SK-N-SH treated with all-trans-retinoic acid at 6 μM for 48 hours (cell line): ENCODE measurements around the gene FAM174B.

ENCODE experiments used
- ATAC-seq: fragments of 200-7000 bp; cut with Tn5 transposase; 3 replicates; pipeline ENCODE4 v1.9.1; 2020; ENCODE audit warnings: mild to moderate bottlenecking, moderate library complexity
- ARNTL ChIP-seq: fragments of 450-650 bp; formaldehyde crosslinking; IDR thresholded peaks from 2 replicates; pipeline ENCODE4 v1.5.0; 2020; ENCODE audit warnings: low read depth, mild to moderate bottlenecking, moderate library complexity, borderline replicate concordance
- BACH2 ChIP-seq: fragments of 250-450 bp; sonication (Bioruptor Pico); IDR thresholded peaks from 2 replicates; pipeline ENCODE4 v1.9.0; 2021; ENCODE audit warnings: mild to moderate bottlenecking, borderline replicate concordance
- ESRRG ChIP-seq: fragments of 250-450 bp; sonication (Bioruptor Pico); IDR thresholded peaks from 2 replicates; pipeline ENCODE4 v1.6.1; 2021; ENCODE audit warnings: mild to moderate bottlenecking
- GLIS3 ChIP-seq: fragments of 250-450 bp; sonication (Bioruptor Pico); IDR thresholded peaks from 2 replicates; pipeline ENCODE4 v1.5.0; 2020; ENCODE audit warnings: mild to moderate bottlenecking, moderate library complexity
- ISL1 ChIP-seq: fragments of 250-450 bp; sonication (Bioruptor Pico); IDR thresholded peaks from 2 replicates; pipeline ENCODE4 v2.1.2; 2022; ENCODE audit warnings: mild to moderate bottlenecking, moderate library complexity
- OSR1 ChIP-seq: fragments of 250-450 bp; sonication (Bioruptor Pico); IDR thresholded peaks from 2 replicates; pipeline ENCODE4 v1.8.0; 2022; ENCODE audit warnings: moderate library complexity, mild to moderate bottlenecking, inconsistent platforms
- RARB ChIP-seq: fragments of 250-450 bp; sonication (Bioruptor Pico); IDR thresholded peaks from 2 replicates; pipeline ENCODE4 v1.8.0; 2021; ENCODE audit warnings: mild to moderate bottlenecking, moderate library complexity
- SNAI2 ChIP-seq: fragments of 250-450 bp; sonication (Bioruptor Pico); IDR thresholded peaks from 2 replicates; pipeline ENCODE4 v1.5.0; 2020; ENCODE audit warnings: mild to moderate bottlenecking, moderate library complexity
- TCF4 ChIP-seq: fragments of 250-450 bp; sonication (Bioruptor Pico); IDR thresholded peaks from 2 replicates; pipeline ENCODE4 v1.8.0; 2021; ENCODE audit warnings: mild to moderate bottlenecking, moderate library complexity, borderline replicate concordance
- TOX ChIP-seq: fragments of 250-450 bp; sonication (Bioruptor Pico); IDR thresholded peaks from 2 replicates; pipeline ENCODE4 v1.8.0; 2021; ENCODE audit warnings: mild to moderate bottlenecking, moderate library complexity, borderline replicate concordance
- ZC3H10 ChIP-seq: fragments of 250-450 bp; sonication (Bioruptor Pico); IDR thresholded peaks from 2 replicates; pipeline ENCODE4 v1.5.1; 2021; ENCODE audit warnings: mild to moderate bottlenecking, moderate library complexity
- ZFP3 ChIP-seq: fragments of 250-450 bp; sonication (Bioruptor Pico); IDR thresholded peaks from 2 replicates; pipeline ENCODE4 v1.5.0; 2020; ENCODE audit warnings: mild to moderate bottlenecking, moderate library complexity
- ZFP30 ChIP-seq: fragments of 450-650 bp; formaldehyde crosslinking; IDR thresholded peaks from 2 replicates; pipeline ENCODE4 v1.5.0; 2022; ENCODE audit warnings: mild to moderate bottlenecking, moderate library complexity
- ZNF565 ChIP-seq: fragments of 450-650 bp; formaldehyde crosslinking; conservative IDR thresholded peaks from 2 replicates; pipeline ENCODE4 v1.5.0; 2020; ENCODE audit warnings: low read depth, mild to moderate bottlenecking, moderate library complexity
- ZNF70 ChIP-seq: fragments of 450-650 bp; formaldehyde crosslinking; IDR thresholded peaks from 2 replicates; pipeline ENCODE4 v1.5.0; 2020; ENCODE audit warnings: mild to moderate bottlenecking, moderate library complexity
- ZNF8 ChIP-seq: fragments of 450-650 bp; formaldehyde crosslinking; IDR thresholded peaks from 2 replicates; pipeline ENCODE4 v1.5.0; 2020; ENCODE audit warnings: mild to moderate bottlenecking, moderate library complexity
- TF ChIP-seq, protein P1 (sequence below): fragments of 250-450 bp; sonication (Bioruptor Pico); IDR thresholded peaks from 2 replicates; pipeline ENCODE4 v1.5.1; 2021; ENCODE audit warnings: mild to moderate bottlenecking, moderate library complexity
- TF ChIP-seq, protein P2 (sequence below): fragments of 250-450 bp; sonication (Bioruptor Pico); IDR thresholded peaks from 2 replicates; pipeline ENCODE4 v1.5.0; 2020; ENCODE audit warnings: mild to moderate bottlenecking, moderate library complexity
- TF ChIP-seq, protein P3 (sequence below): fragments of 250-450 bp; sonication (Bioruptor Pico); IDR thresholded peaks from 2 replicates; pipeline ENCODE4 v1.5.1; 2020; ENCODE audit warnings: low read depth, mild to moderate bottlenecking, moderate library complexity
- TF ChIP-seq, protein P4 (sequence below): fragments of 250-450 bp; sonication (Bioruptor Pico); IDR thresholded peaks from 2 replicates; pipeline ENCODE4 v1.8.0; 2020; ENCODE audit warnings: mild to moderate bottlenecking, moderate library complexity, borderline replicate concordance

FAM174B gene

GRCh38 chr15:92668620-92669019, 13.0 kb upstream of the FAM174B start:
- no peak for ATAC-seq
- TF ChIP-seq, protein P1, sequence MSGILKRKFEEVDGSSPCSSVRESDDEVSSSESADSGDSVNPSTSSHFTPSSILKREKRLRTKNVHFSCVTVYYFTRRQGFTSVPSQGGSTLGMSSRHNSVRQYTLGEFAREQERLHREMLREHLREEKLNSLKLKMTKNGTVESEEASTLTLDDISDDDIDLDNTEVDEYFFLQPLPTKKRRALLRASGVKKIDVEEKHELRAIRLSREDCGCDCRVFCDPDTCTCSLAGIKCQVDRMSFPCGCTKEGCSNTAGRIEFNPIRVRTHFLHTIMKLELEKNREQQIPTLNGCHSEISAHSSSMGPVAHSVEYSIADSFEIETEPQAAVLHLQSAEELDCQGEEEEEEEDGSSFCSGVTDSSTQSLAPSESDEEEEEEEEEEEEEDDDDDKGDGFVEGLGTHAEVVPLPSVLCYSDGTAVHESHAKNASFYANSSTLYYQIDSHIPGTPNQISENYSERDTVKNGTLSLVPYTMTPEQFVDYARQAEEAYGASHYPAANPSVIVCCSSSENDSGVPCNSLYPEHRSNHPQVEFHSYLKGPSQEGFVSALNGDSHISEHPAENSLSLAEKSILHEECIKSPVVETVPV, result no peak
- TF ChIP-seq TCF4 (CRISPR knock-in tag) (no peak), ZNF8 (CRISPR knock-in tag) (no peak), ZFP30 (CRISPR knock-in tag) (no peak), ARNTL (CRISPR knock-in tag) (no peak), ESRRG (CRISPR knock-in tag) (no peak), GLIS3 (CRISPR knock-in tag) (no peak), TOX (CRISPR knock-in tag) (no peak), BACH2 (CRISPR knock-in tag) (no peak), ZNF565 (CRISPR knock-in tag) (no peak), ZFP3 (CRISPR knock-in tag) (no peak), OSR1 (CRISPR knock-in tag) (no peak)
- TF ChIP-seq, protein P2, sequence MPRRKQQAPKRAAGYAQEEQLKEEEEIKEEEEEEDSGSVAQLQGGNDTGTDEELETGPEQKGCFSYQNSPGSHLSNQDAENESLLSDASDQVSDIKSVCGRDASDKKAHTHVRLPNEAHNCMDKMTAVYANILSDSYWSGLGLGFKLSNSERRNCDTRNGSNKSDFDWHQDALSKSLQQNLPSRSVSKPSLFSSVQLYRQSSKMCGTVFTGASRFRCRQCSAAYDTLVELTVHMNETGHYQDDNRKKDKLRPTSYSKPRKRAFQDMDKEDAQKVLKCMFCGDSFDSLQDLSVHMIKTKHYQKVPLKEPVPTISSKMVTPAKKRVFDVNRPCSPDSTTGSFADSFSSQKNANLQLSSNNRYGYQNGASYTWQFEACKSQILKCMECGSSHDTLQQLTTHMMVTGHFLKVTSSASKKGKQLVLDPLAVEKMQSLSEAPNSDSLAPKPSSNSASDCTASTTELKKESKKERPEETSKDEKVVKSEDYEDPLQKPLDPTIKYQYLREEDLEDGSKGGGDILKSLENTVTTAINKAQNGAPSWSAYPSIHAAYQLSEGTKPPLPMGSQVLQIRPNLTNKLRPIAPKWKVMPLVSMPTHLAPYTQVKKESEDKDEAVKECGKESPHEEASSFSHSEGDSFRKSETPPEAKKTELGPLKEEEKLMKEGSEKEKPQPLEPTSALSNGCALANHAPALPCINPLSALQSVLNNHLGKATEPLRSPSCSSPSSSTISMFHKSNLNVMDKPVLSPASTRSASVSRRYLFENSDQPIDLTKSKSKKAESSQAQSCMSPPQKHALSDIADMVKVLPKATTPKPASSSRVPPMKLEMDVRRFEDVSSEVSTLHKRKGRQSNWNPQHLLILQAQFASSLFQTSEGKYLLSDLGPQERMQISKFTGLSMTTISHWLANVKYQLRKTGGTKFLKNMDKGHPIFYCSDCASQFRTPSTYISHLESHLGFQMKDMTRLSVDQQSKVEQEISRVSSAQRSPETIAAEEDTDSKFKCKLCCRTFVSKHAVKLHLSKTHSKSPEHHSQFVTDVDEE (CRISPR knock-in tag), result no peak
- TF ChIP-seq, protein P3, sequence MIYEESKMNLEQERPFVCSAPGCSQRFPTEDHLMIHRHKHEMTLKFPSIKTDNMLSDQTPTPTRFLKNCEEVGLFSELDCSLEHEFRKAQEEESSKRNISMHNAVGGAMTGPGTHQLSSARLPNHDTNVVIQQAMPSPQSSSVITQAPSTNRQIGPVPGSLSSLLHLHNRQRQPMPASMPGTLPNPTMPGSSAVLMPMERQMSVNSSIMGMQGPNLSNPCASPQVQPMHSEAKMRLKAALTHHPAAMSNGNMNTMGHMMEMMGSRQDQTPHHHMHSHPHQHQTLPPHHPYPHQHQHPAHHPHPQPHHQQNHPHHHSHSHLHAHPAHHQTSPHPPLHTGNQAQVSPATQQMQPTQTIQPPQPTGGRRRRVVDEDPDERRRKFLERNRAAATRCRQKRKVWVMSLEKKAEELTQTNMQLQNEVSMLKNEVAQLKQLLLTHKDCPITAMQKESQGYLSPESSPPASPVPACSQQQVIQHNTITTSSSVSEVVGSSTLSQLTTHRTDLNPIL (CRISPR knock-in tag), result no peak

GRCh38 chr15:92667970-92668485, 12.5 kb upstream of the FAM174B start:
- TF ChIP-seq ISL1 (CRISPR knock-in tag) (no peak), RARB (no peak), ZC3H10 (CRISPR knock-in tag) (no peak), ZNF8 (CRISPR knock-in tag) (no peak), ARNTL (CRISPR knock-in tag) (no peak), TOX (CRISPR knock-in tag) (no peak), BACH2 (CRISPR knock-in tag) (no peak), ESRRG (CRISPR knock-in tag) (no peak), OSR1 (CRISPR knock-in tag) (no peak)
- ATAC-seq, result no peak

- ATAC-seq, result no peak
- no peak for TF ChIP-seq ISL1 (CRISPR knock-in tag)
- no peak for TF ChIP-seq ESRRG (CRISPR knock-in tag)
- TF ChIP-seq SNAI2, result no peak
- TF ChIP-seq ZFP30 (CRISPR knock-in tag), result no peak
- TF ChIP-seq ZFP3 (CRISPR knock-in tag), result no peak
- TF ChIP-seq, protein P1, result no peak
- TF ChIP-seq ARNTL (CRISPR knock-in tag), result no peak
- TF ChIP-seq, protein P4, sequence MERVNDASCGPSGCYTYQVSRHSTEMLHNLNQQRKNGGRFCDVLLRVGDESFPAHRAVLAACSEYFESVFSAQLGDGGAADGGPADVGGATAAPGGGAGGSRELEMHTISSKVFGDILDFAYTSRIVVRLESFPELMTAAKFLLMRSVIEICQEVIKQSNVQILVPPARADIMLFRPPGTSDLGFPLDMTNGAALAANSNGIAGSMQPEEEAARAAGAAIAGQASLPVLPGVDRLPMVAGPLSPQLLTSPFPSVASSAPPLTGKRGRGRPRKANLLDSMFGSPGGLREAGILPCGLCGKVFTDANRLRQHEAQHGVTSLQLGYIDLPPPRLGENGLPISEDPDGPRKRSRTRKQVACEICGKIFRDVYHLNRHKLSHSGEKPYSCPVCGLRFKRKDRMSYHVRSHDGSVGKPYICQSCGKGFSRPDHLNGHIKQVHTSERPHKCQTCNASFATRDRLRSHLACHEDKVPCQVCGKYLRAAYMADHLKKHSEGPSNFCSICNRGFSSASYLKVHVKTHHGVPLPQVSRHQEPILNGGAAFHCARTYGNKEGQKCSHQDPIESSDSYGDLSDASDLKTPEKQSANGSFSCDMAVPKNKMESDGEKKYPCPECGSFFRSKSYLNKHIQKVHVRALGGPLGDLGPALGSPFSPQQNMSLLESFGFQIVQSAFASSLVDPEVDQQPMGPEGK (CRISPR knock-in tag), result no peak
- no peak for TF ChIP-seq ZNF70
- TF ChIP-seq RARB, result no peak
- TF ChIP-seq OSR1 (CRISPR knock-in tag), result no peak
- no peak for TF ChIP-seq ZNF8 (CRISPR knock-in tag)
- TF ChIP-seq, protein P2 (CRISPR knock-in tag), result no peak
- no peak for TF ChIP-seq BACH2 (CRISPR knock-in tag)
- TF ChIP-seq, protein P3 (CRISPR knock-in tag), result no peak
- no peak for TF ChIP-seq ZNF565 (CRISPR knock-in tag)
- TF ChIP-seq ZC3H10 (CRISPR knock-in tag), result no peak
These were observed 11.8 kb upstream of the FAM174B start for GRCh38 chr15:92667287-92667904.
